Measurements from ENCODE around the gene CFAP61.
A peak's percentile ranks its signal among the peaks of the same experiment; 100 is the strongest.
"Not testable (repeated sequence)": the region's sequence is repeated elsewhere in the genome, so short reads cannot be mapped to it uniquely, and the experiment has no call there.

CFAP61 gene, protein sequence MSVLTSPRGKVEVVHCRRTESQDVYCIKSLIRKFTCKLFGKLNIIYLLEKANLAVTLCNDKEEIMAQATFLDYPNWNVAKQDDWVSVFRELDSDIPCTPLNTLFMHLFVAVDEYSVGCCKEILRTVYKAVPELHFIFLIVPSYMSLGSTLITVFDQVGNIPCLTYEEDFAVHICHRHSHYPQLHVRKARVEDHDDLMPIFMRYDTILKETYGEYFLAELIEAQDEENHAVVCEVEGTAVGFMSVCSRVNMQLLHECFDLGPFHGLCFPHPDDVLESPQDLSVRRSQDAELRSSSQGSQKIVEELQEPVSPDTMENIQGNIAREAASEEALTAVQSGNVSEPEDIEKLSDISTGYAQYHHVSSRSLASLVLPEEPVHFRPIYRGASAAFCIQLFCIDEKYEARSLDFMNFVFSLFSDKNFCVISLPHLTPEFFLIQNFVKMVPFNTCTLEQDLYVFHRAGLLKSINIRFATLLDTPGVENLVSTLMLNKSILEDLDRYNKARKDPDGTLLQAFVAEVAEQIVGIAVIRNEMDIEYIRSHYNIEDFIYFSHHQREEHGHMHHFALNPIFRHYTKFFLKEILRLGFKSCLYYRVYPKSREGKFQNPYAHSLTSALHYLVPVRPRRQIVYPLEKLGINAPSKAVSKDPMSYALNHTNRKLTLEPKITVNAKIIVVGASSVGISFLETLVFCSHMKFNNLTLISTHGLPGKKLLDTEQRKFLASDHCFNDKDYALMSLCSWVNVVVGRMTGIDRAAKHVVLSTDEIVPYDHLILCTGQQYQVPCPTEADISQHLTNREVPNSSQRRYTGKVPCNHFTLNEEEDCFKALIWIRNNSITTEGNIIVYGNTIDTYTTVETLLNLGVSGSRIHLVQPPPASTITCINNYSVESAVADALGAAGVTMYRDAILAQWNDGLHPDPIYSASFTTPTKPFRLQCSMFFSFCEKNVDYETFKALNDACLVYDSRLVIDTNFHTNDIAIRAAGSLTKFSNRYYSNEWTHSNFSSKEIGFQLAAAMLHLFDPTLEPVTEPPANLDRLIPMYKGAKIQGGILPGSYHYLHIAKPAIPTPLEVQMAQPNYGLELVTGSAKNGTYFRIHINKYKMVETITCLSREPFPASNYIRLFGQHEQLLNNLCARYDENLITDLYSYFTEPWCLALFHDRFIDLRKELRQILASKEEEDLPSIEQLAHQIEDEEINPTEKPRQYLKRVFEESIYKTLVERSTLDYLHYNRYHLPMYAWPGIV

DNA sequence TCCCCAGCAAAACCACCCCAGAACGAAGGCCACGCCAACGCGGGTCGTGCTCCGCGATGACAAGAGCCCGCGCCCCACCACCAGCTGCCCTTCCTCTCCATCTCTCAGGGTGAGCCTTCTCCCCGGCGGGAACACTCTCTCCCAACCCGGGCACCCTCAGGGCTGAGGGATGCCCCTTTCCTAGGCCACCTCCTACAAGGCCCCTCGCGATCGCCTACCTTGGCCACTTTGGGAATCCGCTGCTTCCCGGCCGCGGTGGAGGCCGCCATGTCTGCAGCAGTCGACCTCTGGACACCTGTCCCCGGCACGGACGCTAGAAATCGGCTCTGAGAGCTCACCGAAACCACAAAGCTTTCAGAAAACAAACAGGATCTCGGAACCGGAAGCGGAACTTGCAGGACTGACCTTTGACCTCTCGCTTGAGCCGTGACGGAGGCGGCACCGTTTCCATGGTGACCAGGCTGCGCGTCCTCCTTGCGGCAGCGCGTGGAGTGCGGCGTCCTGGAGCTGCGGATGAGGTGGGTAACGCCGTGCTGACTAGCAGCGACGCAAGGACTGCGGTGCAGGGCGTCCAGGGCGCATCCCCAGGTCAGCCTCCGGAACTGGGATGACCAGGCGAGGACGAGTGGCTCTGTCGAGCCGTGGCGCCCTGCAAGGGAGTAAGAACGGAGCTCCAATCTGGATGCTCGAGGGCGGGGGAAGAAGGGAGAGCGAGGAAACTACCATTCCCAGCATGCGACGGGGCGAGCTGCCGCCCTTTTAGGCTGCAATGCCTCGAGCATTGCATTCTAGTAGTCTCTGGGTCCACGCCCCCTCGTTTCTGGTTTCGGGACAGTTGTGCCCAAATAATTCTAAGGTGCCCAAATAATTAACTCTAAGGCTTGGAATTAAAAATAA lies at the start of gene CFAP61, which contains the start of gene CRNKL1:
Gene CFAP61 (plus strand): TSS at position 459 of the 897 bp plus-strand sequence. CDS start 4,122 bp downstream, outside the sequence.
Gene CRNKL1 (minus strand): TSS at position 393 of the 897 bp plus-strand sequence. CDS start 124 bp downstream, at position 269.
- peak; percentile 62 to 99 (median 93) for DNase-seq

DNA sequence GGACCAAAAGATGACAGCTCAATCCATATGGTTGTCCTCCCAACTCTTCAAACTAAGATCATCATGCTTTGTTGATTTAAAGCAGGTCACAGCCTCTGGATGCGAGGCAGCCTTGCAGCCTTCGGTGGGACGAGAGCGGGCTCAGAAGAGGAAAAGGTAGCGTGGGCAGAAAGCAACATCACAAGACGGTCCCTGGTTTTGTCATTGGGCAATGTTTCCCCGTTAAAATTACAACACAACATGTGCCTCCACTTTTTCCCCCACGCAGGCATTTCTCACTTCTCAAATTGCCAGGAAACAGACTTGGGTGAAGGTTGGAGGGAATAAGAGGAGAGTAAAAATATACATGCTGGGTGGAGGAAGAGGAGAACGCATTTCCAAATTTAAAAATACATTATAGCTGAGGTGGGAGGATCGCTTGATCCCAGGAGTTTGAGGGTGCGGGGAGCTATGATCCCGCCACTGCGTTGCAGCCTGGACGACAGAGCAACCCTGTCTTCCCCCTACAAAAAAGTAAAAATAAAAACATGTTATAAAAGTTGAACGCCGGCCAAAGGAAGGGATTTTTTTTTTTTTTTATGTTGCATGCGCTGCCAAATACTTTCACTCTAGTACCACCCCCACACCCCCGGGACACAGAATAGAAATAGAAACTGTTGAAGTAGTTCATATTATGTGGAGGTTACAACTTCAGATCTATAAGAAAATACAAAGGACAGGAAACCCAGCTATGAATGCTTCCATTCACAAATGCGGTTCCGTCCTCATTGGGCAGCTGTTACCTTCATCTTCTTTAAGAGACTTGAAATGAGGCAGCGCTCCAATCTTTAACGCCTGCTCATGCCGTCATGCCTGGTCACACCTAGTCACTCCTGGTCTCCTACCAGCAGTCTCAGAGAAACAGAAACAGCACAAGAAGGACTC lies 49.0 kb upstream of the CFAP61 start:
- DNase-seq, result peak in 4 of 51 donors; percentile 21 to 75 (median 42)

DNA sequence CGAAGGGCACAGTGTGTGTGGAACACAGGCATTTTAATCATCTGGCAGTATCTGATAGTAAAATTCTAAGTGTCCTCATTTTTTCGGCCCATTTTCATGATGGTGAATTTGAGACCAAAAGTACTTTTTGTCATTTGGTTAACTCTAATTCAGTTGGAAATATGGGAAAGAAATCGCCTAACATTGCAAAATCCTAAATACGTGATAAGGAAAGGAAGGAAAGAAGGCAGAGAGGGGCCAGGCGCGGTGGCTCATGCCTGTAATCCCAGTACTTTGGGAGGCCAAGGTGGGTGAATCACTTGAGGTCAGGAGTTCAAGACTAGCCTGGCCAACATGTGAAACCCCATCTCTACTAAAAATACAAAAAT lies 48.4 kb upstream of the CFAP61 start:
- DNase-seq, result not testable (repeated sequence)

DNA sequence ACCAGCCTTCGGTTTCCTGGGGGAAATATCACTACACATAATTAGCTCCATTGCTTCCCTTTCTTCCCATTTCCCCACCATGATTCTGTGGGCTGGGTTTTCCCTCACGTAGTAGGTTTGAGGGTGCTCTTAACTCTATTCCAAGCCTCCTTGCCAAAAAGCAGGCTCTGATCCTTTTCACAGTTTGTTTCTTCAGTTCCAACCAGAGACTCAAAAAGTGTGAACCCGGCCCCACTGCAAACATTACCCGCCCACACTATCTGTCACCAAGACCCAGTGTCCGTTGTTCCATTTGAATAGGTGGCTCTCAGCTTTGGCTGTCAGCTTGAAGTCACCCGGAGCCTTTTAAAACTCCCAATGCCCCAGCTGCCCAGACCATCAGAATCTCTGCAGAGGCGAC lies 47.0 kb upstream of the CFAP61 start:
- no peak for DNase-seq

DNA sequence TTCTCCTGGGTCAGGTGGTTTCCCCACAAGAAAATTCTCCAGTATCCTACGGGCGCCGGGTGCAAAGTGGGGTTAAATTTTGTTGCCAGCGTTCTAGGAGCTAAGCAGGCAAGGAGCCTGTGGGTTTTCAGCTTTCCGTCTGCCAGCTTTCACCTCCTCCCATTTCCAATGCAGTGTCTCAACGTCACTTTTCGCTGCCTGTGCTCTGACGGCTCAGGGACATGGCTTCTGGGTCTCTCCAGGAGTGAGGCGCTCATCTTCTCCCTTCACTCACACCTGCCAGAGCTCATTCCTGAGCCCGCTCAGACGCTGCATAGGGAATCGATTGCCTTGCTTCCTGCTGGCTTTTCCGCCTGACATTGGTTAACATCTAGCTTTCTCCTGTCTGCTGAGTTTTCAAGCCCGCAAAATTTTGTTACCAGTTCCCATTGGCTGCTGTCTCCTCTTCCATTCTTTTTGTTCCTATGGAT lies 42.5 kb upstream of the CFAP61 start:
- DNase-seq, result peak in 9 of 51 donors; percentile 15 to 67 (median 27)

DNA sequence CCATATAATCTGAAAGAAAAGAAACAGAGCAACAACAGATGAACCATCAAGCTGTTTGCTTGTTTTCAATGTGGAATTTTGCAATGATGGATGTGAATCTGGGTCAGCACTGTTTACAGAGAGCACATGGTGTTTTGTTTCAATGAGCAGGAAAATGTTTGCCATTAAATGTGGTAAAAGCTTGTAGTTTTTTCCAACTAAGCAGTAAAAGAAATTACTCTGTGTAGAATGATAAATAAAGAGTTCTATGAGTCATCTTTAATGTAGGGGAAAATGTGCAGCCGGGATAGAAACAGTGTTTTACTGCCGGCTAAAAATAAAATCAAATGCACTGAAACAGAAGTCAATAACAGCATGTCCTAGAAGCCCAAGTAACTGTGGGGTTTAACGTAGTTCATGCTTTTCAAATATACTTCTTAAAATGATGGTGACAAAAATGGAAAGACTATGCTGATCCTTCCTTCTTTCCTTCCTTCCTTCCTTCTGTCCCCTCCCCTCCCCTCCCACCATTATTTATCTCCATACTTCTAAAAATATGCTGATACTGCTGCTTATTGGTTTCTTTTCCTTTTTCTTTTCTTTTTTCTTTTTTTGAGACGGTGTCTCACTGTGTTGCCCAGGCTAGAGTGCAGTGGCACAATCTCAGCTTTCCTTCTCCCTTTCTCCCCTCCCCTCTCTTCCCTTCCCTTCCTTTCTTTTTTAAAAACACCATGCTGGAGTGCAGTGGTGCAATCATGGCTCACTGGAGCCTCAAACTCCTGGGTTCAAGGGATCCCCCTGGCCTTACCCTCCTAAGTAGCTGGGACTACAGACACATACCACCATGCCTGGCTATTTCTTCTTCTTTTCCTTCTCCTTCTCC lies 41.5 kb upstream of the CFAP61 start:
- peak in 1 of 51 donors; percentile 36 for DNase-seq

DNA sequence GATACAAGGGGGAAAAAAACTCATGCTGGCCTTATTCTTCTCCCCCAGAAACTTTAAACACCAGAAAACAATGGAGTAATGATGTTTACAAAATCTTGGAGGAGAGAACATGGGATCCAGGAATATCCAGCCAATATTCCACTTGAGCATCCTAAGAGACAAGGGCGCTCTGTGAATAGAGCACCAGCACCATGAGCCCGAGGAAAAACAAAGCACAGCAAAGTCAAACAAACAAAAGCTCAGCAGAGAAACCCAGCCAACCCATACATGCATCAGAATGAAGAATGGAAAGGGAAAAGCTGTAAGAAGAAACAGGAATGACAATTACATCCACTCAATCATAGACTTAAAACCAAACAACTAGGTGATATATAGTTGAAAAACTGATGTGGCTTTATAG lies 39.8 kb upstream of the CFAP61 start:
- DNase-seq, result peak in 9 of 51 donors; percentile 22 to 64 (median 45)

DNA sequence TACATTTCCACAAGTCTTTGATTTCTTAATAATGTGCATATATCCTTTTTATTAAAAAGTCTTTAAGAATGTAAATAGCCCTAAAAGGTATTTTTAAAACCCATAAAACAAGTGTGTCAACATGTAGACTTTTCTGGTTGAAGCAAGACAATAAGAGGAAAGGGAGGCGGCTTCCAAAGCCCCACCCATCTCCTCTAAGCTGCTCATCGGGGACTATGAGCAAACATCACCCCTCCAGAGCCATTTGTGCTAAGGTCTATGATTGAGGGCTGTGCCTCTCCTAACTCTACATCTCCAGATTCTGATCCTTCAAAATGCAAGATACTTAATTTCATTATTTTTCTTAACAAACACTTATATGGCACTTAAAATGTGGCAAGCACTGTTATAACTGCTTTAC lies 37.7 kb upstream of the CFAP61 start:
- DNase-seq, result no peak

DNA sequence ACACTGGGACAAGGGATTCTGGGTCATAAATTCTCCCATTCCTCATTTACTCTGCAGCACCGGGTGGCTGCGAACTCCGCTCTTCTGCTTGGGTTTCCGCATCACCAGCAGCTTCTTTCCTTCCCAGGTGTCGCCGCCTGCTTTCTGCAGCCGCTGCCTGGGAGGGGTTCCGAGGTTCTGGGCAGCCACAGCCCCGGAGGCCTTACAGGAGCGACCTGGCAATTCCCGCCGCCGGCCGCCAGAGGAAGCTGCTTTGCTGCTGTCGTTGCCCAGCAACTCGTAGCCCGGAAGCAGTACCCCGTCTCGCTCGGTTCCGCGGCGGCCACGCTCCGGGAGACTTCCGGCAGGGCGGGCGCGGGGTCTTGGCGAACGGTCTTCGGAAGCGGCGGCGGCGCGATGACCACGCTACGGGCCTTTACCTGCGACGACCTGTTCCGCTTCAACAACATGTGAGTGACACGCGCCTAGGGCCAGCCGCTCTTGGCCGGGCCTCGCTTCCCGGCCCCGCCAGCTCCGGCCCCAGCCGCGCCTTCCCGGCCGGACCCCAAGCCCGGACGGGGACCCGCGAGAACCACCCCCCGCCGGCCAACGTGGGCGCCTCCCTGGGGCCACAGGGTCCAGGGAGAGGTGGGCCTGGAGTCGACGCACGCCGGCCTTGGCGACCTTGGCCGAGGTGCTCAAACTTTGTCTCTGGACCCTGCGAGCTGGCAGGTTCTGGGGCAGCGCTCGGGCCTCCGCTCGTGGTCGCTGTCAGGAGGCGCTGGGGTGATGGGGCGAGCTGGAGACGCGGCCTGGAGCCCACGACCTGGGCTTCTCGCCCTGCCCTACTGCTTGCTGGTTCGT lies 35.1 kb upstream of the CFAP61 start, which contains the start of gene NAA20:
Gene NAA20 (plus strand): TSS at position 362 of the 843 bp plus-strand sequence. CDS start 35 bp downstream, at position 397.
- peak in 50 of 51 donors; percentile 37 to 96 (median 91) for DNase-seq

DNA sequence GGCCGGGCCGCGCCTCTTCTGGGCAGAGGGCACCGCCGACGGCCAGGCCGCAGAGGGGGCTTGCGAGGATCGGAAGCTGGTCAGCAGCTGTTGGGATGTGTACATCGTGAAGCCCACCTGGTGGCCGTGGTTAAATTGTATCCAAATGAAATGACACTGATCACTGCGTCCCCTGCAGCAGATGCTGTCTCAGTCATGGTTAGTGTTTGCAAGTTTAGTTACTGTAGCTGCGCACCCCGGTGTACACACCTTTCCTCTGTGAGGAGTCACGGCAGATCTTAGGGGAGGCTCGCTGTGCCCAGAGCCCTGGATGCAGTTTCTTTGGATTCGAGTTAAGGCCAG lies 34.5 kb upstream of the CFAP61 start:
- no peak for DNase-seq

DNA sequence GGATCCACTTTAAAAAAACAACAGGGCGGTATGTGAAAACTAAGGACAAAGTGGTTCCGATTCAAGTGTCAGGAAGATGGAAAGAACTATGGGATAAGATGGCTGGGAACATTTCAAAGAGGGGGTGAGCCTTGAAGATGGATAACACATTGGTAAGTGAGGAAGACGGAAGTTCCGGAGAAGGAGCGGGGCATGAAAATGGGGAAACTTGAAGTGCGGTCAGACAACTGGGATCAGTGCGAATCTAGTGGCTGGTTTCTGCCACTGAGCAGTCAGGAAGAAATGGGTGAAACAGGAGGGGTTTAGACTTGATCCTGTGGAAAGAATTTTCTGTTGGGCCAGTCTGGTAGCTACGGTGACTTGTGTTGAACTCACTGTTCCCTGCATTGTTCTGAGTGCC lies 34.0 kb upstream of the CFAP61 start:
- no peak for DNase-seq

DNA sequence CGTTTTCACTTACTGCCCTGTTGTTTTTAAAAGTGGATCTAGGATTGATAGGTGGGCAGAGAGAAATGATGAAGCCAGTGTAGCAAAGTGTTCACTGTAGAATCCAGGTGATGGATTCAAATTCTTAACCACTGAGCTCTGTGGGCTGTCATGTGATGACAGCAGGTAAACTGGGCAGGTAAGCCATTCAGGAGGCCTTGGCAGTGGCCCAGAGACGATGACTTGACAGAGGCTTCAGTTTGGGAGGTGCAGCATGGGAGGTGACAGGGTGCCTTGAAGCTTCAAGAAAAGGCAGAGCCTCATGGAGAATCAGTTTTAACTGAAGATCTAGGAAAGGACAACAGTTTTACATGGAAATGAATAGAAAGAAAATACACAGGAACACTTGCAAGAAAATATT lies 33.2 kb upstream of the CFAP61 start:
- DNase-seq, result no peak

DNA sequence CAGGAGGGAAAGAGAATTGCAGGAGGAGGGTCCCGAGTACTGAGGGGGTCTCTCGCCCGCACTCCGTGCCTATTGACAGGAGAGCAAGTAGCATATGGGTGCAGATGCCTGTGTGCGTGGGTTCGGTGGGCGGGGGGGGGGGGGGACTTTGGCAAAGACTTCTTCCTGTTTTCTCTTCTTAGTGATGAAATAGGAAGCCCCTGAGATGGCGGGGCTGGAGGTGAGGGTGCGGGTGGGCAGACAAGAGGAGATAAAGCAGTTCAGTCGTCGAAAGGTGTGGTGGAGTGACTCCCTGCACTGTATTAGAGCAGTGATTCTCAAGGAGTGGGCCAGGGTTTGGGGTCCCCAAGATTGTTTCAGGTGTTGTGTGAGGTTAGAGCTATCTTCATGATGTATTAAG lies 31.4 kb upstream of the CFAP61 start:
- DNase-seq, result no peak

DNA sequence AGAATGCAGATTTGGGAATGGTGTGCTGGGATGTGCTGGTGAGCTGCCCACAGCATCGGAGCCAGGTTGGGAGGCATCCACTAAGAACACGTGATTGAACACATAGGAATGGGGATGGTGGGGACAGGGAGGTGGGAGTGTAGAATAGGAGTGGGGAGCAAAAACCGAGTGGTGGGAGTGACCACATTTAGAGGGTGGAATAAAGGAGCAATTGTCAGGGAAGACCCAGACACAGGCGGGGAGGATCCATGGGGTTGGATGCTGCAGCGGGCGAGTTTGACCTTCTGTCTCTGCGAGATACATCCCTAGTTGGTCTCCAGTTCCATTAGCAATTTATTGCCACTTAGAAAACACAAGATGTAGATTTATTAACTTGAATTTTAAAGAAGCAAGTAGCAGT lies 30.5 kb upstream of the CFAP61 start:
- DNase-seq, result no peak

DNA sequence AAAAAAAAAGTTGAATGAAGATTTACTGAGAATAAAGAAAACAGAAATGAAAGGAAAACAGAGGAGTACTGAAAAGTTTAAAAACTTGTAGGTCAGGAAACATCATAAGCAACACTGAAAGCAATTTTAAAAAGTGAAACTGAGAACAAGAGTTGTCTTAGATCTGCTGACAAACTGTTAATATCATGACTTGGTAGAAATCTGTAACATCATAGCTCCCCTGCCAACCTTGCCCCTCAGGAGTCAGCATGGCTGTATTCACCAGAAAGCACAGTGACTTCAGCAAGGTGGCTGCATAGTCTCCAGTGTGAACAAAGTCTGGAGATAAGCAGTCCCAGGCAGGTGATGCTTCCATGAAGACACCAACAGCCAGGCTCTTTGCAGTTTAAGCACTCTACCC lies 29.8 kb upstream of the CFAP61 start:
- no peak for DNase-seq

DNA sequence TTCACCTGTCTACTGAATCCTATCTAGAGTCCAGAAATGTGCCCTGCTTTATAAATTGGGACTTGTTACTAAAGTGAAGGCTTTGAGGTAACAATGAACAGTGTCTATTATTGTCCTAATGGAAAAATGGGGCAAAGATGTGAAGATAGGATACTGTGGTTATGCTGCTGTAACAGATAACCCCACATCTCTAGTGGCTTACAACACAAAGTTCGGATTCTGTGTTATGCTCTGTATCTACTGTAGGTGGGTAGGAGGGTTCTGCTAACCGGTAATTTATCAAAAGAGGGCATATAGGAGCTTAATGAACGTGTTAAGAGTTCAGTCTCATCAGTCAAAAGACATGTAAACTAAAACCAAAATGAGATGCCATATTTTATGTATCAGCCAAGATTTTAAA lies 28.9 kb upstream of the CFAP61 start:
- no peak for DNase-seq

DNA sequence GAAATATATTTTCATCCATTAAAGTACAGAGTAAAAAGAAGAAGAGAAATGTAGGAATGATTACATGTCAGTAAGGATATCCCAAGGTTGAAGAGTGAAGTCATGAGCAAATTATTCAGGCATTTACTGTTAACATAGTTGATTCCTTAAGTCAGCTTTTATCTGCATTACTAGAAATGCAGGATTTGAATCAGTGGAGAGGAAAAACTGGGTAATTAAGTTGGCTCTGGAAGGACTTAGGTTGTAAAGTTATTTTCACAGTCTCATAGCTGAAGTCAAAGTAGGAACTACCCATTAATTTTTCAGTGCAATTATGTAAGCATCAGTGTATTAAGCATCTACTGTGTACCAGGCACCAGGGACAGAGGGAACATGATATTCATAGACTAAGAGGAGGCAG lies 27.4 kb upstream of the CFAP61 start:
- no peak for DNase-seq
